Testis (tissue), 2 donors: ENCODE data around the gene SLC38A1.

Source experiments
- CTCF ChIP-seq, 3 experiments: fragments of 450-650 bp in 2 of 3; fragments of 200-600 bp in 1 of 3; sonication (generic) in 1 of 3; IDR thresholded peaks; one replicate each; pipeline ENCODE4 v1.5.1; 2016 to 2019; ENCODE audit warnings: antibody characterized with exemption in 3 of 3, mild to moderate bottlenecking in 2 of 3, moderate library complexity in 1 of 3
- POLR2A ChIP-seq: fragments of 450-650 bp; IDR thresholded peaks from one replicate; pipeline ENCODE4 v1.6.1; 2017; ENCODE audit warnings: antibody characterized with exemption, mild to moderate bottlenecking, moderate library complexity

- TF ChIP-seq POLR2A: no peak
- no peak for TF ChIP-seq CTCF (IDR thresholded peaks at IDR 0.05)
Observed at GRCh38 chr12:46168426-46168825, 100.4 kb downstream of the SLC38A1 start.
